Measurements from ENCODE around the gene NPFF.
"Not testable (repeated sequence)": the region's sequence is repeated elsewhere in the genome, so short reads cannot be mapped to it uniquely, and the experiment has no call there.

NPFF gene, protein sequence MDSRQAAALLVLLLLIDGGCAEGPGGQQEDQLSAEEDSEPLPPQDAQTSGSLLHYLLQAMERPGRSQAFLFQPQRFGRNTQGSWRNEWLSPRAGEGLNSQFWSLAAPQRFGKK

DNA sequence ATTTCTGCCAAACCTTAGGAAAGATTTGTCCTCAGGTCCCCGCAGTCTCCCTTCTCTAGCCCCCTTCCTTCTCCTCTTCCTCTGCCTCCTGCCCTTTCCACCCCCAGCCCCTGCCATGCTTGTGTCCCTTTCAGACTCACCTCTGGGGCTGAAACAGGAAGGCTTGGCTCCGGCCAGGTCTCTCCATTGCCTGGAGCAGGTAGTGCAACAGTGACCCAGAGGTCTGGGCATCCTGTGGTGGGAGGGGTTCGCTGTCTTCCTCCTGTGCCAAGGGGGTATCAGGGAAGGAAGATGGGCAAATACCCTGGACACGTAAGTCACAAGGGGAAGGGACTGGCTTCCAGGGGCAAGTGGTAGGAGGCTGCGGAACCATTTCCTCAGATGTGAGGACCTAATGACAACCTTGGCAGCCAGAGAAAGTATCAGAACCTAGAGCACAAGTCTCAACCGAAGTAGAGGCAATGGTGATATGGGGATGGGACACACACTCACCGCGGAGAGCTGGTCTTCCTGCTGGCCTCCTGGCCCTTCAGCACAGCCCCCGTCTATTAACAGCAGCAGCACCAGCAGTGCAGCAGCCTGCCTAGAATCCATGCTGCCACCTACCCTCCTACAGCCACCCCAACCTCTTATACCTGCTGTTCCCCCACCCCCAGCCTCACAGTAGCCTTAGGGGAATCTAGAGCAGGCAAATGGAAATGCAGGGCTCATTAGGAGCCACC lies at the start of gene NPFF:
TSS of gene NPFF (minus strand) at position 604 of the 722 bp plus-strand sequence. CDS start at position 594, 10 bp downstream.
- ATAC-seq, result no peak

DNA sequence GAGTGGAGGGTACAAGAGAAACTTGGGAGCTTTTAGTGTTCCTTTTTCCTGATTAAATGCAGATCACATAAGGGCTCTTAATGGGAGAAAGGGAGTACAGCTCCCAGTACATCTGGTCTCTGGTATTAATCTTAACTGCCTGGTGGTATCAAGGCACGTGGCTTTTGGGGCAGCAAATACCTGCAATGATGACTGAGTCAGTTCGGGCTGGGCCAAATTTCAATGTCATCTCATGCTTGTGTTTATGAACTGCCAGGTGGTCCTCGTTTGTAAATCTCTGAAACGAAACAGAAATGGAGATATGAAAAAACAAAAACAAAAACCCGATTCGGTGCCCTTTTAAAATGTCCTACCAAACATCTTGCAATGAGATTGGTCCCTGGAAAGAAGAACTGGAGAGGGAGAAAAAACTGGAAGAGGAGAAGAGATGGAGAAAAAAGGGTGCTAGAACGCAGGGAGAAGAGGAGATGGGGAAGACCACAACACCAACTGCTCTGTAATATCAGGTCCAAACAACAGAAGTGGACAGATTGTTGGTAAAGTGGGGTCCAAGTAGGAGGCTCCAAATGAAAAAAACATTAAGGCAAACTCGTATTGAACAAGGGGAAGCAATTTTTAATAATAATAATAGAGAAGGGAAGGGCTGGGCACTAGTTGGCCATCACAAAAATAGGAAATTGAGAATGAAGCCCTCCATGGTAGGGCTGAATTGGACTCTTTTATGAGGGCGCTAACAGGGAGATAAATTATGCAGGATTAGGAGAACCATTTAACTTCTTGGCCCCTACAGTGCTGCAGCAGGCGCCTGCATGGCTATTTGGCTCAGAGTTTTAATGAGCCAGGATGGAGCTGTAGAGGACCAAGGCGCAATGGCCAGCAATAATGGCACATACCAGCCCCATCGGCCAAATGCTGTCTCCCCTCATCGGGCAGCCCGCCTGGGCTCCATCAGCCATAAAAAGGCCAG lies 45.4 kb upstream of the NPFF start:
- ATAC-seq (no peak), DNase-seq (no peak)

More for the DNA sequence above, at the start of gene NPFF:
- no peak for DNase-seq

DNA sequence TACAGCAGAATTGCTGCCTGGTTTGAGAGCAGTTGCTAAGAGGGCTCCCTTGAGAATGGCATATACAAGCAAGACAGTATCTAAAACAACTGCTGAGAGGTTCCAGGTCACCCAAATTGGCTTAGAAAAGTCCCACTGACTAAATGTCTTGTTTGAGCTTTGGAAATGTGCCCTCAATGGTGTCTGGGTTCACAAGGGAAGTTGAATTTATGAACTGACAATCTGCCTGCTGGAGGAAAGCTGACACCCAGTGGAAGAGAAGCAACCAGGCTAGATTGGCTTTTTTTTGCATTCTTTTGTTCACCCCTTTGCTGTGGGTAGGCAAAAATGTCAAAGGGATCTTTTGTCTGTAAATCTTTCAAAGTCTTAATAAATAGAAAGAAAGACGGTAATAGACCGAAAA lies 44.6 kb upstream of the NPFF start:
- DNase-seq, result no peak
- no peak for ATAC-seq

DNA sequence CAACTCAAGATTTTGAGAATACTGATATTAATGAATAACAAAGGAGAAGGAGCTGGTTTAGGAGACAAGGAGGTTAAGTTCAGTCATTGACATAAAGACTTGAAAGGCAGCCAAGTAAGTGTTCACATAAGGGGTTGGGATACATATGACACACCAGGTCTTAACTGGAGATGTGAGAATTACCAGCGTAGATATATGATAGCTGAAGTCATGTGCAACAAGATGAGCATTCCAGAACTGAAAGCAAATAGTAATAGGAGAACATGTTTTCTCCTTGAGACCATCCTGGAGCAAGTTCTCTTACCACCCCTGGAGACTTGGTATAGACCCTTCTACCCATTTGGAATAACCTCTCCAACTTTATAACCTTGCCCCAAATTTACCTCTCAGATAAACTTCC lies 43.3 kb upstream of the NPFF start:
- no peak for DNase-seq
- no peak for ATAC-seq

DNA sequence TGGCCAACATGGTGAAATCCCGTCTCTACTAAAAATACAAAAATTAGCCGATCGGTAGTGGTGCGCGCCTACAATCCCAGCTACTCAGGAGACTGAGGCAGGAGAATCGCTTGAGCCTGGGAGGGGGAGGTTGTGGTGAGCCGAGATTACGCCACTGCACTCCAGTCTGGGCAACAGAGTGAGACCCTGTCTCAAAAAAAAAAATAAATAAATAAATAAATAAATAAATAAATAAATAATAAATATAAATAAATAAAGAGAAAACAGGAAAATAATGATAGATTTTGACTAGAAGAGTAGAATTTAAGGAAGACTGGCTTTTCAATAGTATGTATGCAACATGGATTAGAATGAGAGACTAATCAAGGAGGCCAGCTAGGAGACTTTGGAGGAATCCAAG lies 42.8 kb upstream of the NPFF start:
- not testable (repeated sequence) for DNase-seq, ATAC-seq

DNA sequence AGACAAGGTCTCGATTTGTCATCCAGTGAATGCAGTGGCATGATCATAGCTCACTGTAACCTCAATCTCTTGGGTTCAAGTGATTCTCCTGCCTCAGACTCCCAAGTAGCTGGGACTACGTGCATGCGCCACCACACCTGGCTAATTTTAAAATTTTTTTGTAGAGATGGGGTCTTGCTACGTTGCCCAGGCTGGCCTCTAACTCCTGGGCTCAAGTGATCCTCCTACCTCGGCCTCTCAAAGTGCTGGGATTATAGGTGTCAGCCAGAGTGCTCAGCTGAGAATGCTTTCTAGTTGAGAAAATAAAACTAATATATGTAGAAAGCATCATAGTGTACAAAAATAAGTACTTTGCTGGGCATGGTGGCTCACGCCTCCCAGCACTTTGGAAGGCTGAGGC lies 41.1 kb upstream of the NPFF start:
- not testable (repeated sequence) for DNase-seq, ATAC-seq

DNA sequence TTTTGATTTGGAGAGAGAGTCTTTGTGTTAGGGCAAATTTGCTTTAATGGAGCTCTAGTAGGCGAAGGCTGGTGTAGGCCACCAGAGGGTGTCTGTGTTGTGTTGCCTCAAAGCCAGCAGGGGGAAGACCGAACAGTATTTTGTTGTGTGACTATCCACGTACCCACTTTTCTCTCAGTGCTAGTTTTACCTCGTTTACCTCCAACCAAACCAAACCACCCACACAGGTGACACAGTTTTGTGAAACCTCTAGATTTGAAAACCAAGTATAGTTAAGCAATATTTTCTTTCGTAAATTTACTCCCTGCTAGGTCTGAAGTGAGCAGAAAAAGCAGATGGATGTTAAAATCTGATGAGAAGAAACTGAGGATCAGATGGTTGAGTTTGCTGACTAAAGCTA lies 36.3 kb upstream of the NPFF start:
- DNase-seq (peak; percentile 38), ATAC-seq (peak; percentile 88)

DNA sequence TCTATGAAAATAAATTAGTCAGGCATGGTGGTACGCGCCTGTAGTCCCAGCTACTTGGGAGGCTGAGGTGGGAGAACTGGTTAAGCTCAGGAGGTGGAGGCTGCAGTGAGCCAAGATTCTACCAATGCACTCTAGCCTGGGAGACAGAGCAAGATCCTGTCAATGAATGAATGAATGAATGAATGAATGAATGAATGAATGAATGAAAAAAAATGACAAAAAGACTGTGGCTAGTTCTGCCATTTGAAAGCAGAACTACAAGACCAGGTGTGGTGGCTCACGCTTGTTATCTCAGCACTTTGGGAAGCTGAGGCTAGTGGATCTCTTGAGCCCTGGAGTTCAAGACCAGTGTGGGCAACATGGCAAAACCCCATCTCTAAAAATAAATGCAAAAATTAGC lies 32.2 kb upstream of the NPFF start:
- ATAC-seq (no peak), DNase-seq (no peak)

DNA sequence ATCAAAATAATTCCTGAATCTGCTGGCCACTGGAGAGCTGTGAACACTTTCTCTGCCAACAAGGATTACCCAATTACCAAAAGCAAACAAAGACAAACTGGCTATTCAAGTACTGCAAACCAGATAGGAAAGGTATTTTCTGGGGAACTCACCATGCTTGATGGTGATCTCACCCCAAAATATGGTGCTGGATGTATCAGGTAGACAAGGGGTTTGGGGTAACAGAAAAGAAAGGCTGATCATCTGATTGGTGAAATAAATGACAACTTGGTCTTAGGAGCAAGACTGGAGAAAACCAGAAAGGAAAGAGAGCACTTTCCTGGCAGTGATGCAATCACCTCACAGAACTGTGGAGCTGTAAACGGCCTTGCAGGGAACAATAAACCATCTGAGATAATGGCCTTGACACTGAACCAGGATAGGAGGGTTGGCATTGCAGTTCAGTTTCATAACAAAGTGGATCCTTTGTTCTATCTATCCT lies 31.0 kb upstream of the NPFF start:
- DNase-seq (no peak), ATAC-seq (no peak)

DNA sequence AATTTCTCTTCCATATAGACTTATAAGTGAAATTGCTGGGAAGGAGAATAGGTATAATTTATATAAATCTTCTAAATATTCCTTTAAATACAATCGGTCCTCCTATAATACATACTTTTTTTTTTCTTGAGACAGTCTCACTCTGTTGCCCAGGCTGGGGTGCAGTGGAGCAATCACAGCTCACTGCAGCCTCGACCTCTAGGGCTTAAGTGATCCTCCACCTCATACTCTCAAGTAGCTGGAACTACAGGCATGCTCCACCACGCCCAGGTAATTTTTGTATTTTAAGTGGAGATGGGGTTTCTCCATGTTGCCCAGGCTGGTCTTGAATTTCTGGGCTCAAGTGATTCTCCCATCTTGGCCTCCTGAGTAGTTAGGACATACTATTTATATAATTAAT lies 29.7 kb upstream of the NPFF start:
- no peak for DNase-seq

DNA sequence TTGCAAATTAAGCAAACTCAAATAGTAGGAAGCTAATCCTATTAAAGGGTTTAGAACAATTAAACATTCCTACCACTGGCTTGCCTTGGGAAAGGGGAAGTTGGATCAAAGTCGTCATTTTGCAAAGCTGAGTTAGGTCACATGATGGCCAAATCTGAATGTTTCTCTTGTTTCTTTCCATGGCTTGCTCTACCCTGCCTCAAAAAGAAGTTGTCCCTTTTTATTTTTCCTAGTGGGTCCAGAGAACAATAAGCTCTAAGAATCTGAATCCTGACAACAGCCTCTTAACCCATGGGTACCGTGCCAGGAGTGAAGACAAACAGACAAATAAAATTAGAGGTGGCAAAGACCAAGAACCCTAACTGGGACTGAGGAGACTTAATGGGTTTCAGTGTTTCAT lies 26.2 kb upstream of the NPFF start:
- no peak for DNase-seq
- no peak for ATAC-seq

More for the DNA sequence above, 29.7 kb upstream of the NPFF start:
- no peak for ATAC-seq

DNA sequence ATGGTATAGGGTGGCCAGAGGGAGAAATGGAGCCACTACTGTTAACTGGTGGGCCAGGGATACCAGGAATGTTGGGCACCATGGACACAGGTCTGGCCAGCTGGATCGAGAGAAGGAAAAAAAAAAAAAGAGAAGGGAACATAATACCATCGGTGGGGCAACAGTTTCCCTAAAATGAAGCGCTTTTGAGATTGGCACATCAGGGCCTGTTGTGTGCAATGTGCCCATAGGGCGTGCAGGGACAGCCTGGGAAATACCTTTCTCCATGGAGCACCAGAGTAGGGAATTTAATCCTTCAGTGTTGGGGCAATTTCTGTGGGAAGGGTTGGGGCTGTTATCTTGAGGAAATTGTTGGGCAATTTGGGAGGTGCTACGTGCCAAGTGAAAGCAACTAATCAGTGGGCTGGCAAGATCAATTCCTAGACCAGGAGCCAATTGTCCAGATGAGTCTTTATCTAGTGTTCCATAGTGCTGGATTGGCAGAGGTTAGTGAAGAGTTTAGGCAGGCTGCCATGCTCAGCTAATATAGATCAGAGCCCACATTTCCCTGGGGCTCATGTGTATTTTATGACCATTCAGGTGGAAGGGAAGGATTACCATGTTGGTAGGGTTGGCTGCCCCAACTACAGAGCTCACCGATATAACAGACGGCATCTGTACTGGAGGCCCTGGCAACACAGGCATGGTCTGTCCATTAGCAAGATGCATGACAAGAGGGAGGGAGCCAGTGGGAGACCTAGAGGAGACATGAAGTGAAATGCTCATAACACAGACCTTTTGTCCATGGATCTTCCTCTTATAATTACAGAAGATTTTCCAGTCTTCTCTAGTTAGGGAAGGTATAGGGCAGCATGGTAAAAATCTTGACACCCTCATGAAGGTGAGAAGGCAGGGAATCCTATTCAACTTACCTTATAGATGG lies 25.5 kb upstream of the NPFF start:
- no peak for ATAC-seq
- no peak for DNase-seq

DNA sequence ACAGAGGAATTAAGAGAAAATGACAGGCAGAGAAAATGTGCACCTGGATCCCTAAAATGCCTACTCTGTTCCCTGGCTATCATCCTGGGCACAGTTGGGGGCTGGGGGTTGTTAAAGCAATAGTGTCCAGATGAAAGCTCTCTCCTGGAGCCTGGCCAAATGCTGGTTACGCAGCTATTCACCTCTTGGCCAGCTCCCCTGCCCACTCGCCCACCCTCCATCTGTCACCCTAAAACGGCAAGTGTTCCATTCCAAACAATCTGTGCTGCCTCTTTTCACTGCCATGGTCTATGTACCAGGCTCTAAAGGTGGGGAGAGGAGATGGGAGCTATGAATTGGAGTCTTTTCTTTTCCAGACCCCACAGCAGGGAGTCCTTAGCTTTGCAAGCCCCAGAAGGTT lies 24.7 kb upstream of the NPFF start:
- no peak for ATAC-seq
- no peak for DNase-seq

DNA sequence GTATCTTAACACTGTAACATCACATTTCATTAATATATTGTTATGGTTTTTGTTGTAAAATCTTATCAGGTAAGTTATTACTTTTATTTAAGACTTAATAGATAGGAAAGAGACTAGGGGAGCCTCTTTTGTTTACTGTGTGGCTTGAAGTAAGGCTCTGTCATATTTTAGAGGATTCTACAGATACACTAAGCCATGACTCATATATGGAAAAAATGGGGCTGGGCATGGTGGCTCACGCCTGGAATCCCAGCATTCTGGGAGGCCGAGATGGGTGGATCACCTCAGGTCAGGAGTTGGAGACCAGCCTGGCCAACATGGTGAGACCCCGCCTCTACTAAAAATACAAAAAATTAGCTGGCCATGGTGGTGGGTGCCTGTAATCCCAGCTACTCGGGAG lies 23.6 kb upstream of the NPFF start:
- DNase-seq (no peak), ATAC-seq (no peak)

DNA sequence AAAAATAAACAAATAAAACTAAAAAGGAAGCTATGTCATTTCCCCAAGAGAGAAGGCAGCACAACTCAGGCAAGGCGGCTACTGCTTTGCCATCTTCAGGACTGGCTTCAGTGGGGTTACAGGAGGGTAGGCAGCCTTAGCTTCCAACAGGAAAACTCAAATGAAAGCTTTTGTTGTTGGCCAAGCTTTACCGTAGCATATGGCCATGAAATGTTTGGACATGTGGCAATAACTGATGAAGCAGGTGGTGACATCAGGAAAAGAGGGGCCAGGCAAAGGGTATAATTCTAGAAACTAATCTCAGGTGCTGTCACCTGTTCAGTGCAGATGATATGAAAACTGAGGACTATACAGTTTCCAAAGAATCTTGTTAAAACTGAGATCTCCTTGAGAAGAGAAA lies 22.8 kb upstream of the NPFF start:
- DNase-seq (no peak), ATAC-seq (no peak)

DNA sequence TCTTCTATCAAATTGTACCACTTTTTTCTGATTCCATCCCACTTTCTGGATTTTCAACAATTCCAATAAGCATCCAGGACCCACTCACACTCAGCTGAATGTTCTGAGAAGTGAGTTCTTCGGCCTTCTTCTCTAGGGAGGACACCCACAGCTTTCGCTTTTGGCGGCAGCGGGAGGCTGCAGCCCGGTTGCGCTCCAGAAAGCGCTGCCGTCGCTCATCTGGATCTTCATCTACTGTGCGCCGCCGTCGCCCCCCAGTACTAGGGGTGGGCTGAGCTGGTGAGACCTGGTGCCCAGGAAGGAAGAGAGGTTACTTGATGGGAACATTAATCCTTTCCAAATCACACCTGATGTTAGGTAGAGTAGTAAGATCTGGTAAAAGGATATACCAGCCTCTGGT lies 17.2 kb upstream of the NPFF start:
- ATAC-seq (no peak), DNase-seq (no peak)

DNA sequence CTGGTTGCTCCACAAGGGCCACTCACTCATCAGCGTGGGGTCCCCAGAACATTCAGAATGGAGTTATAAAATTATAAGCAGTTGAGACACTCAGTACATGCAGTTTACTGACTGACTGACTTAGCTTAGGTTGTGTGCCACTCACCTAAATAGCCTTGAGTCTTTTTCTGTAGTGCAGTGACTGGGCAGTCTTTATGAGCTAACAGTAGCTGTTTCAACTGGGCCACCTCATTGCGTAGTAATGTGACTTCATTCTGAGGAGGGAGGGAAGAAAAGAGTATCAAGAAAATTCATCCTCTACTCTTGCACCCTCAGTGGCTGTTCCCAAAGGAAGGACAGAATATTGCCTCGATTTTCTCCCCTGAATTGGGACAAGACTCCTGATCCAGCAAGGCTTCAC lies 15.8 kb upstream of the NPFF start:
- DNase-seq (no peak), ATAC-seq (no peak)

DNA sequence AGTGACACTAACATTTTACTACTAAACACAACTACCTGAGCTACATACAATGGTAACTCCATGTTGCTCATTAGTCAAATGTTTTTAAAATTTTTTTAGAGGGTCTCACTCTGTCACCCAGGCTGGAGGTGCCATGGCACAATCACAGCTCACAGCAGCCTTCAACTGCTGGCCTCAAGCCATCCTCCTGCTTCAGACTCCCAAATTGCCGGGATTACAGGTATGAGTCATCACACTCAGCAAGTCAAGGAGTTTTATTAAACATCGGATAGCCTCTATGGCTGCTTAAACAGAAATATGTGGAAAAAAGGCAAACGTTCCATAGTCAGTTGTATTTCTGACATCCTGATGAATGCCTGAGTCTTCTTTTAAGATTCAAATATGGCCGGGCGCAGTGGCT lies 11.1 kb upstream of the NPFF start:
- ATAC-seq, result no peak
- DNase-seq, result no peak

DNA sequence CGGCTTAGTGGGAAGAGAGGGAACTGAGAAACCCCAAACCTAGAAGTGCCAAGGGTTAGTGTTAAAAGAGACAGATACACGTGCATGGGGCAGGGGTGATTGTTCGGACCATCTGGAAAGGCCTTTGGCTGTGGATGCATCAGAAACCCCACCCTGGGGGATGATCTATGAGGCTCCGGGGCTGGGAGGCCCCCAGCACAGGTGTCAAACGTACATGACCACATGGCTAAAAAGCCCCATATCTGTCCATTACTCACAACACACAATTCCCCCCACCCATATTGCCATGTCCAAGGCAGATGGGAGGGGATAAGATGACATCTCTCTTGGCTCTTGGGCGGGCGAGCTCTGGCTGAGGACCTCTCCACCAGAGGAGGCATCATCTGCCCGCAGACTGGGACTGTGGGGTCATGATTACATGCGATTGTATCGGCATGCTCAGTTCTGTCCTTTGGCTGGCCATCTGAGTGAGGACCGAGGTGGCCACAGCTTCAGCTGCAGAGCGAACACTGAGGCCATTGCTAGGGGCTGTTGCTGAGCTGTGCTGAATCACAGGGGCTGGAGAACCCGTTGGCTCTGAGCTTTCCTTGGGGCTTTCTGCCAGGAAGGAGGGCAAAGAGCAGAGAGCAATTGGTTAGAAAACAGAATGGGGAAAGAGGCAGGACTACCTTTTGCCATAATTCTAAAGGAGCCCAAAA lies 9.6 kb upstream of the NPFF start:
- no peak for ATAC-seq
- no peak for DNase-seq

DNA sequence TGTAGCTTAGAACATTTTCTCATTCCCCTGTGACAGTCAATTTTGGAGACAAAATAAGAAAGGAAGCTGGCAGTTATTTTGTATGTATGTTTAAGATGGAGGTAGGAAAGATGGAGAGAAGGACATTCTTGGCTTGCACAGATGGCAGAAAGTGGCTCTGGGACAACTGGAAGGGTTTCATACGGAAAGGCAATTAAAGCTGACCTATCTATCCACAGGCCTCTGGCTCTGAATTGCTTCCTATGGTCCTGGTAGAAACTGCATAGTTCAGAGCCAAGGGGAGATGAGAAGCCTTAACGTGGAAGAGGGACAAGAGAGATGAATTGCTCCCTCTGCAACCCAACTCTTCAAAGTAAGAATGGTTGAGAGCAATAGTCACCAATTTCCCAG lies 8.0 kb upstream of the NPFF start:
- DNase-seq (no peak), ATAC-seq (no peak)

DNA sequence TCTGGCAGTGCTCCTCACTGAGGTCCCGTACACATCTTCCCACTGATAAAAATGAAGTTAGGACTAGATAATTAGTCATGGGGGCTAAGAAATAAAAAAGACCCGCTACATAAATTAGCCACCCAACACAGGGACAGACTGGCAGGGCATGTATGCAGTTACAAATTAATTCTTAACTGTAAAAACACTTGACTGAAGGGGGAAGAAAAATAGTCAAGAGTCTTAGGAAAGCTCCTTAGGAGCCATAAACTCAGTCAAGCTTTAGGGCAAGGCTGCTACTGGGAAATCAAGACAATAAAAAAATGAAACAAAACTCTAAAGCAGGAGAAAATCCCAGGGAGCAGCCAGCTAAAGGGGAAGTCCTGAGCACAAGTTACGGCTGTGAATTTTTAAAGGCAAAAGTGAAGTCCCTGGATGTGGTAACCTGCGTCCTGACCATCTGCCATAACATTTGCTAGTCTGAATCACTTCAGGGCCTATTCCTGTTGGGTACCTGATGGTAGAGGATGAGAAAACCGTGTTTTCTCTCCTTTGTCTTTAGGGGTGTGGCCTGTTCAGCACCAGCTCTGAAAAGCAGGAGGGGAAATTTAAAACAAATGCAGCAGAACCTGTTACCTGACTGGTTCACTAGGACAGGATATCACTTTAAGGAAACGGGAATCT lies 7.5 kb upstream of the NPFF start:
- no peak for DNase-seq
- ATAC-seq, result no peak

Measured in stimulated activated naive CD8-positive, alpha-beta T cell treated with anti-CD3 and anti-CD28 coated beads, Interleukin-15, Interleukin-2, amounts not matched to agents 100 U/mL and 50 U/mL, for 24 hours (primary cell).